GM23248 (cell line): ENCODE measurements around the gene DIP2A. TPM values are rescaled to one million over a fixed set of nuclear protein-coding genes. Genes with fewer than 3 reads are reported as not detected.

Experiments used
- DNase-seq: peaks from one replicate; pipeline ENCODE4 v3.0.0-alpha.2; 2015
- H2AFZ ChIP-seq: fragments of 200-600 bp; sonication (generic); 2 replicates; pipeline ENCODE4 v1.6.1; 2016; ENCODE audit warnings: antibody characterized with exemption
- H3F3A ChIP-seq: fragments of 200-600 bp; sonication (generic); 2 replicates; pipeline ENCODE4 v1.6.1; 2016; ENCODE audit warnings: mild to moderate bottlenecking, antibody characterized with exemption, mixed run types; ENCODE audit not compliant: insufficient read depth
- H3K27ac ChIP-seq: fragments of 200-600 bp; sonication (generic); 2 replicates; pipeline ENCODE4 v1.5.1; 2016; ENCODE audit warnings: mild to moderate bottlenecking
- H3K27me3 ChIP-seq: fragments of 200-600 bp; sonication (generic); replicated peaks from 2 replicates; pipeline ENCODE4 v1.6.1; 2016; ENCODE audit warnings: mild to moderate bottlenecking; ENCODE audit not compliant: insufficient read depth
- H3K36me3 ChIP-seq: fragments of 200-600 bp; sonication (generic); 2 replicates; pipeline ENCODE4 v1.6.1; 2016; ENCODE audit warnings: low read depth, mild to moderate bottlenecking
- H3K4me1 ChIP-seq: fragments of 200-600 bp; sonication (generic); 2 replicates; pipeline ENCODE4 v1.6.1; 2016; ENCODE audit warnings: mild to moderate bottlenecking; ENCODE audit not compliant: insufficient read depth
- H3K4me2 ChIP-seq: fragments of 200-600 bp; sonication (generic); one replicate; pipeline ENCODE4 v1.6.1; 2016; ENCODE audit warnings: mild to moderate bottlenecking; ENCODE audit not compliant: unreplicated experiment
- H3K4me3 ChIP-seq: fragments of 200-600 bp; sonication (generic); 2 replicates; pipeline ENCODE4 v1.5.1; 2016; ENCODE audit warnings: mild to moderate bottlenecking
- H3K79me2 ChIP-seq: fragments of 200-600 bp; sonication (generic); 2 replicates; pipeline ENCODE4 v1.6.1; 2016; ENCODE audit warnings: mild to moderate bottlenecking; ENCODE audit not compliant: insufficient read depth
- H3K9ac ChIP-seq: fragments of 200-600 bp; sonication (generic); 2 replicates; pipeline ENCODE4 v1.6.1; 2016; ENCODE audit warnings: mild to moderate bottlenecking
- H3K9me2 ChIP-seq: fragments of 200-600 bp; sonication (generic); 2 replicates; pipeline ENCODE4 v1.6.1; 2016; ENCODE audit warnings: mixed run types, mild to moderate bottlenecking, moderate library complexity; ENCODE audit not compliant: insufficient read depth
- H3K9me3 ChIP-seq: fragments of 200-600 bp; sonication (generic); one replicate; pipeline ENCODE4 v1.6.1; 2017; ENCODE audit warnings: low read depth
- H4K20me1 ChIP-seq: fragments of 200-600 bp; sonication (generic); 2 replicates; pipeline ENCODE4 v1.6.0; 2016; ENCODE audit not compliant: insufficient read depth
- EZH2 ChIP-seq: fragments of 200-600 bp; sonication (generic); IDR thresholded peaks from 2 replicates; pipeline ENCODE4 v1.6.1; 2018; ENCODE audit warnings: antibody characterized with exemption, mild to moderate bottlenecking; ENCODE audit not compliant: insufficient read depth, poor library complexity, severe bottlenecking
- EZH2phosphoT487 ChIP-seq: fragments of 200-600 bp; sonication (generic); IDR thresholded peaks from 2 replicates; pipeline ENCODE4 v1.6.1; 2018; ENCODE audit warnings: antibody characterized with exemption, moderate library complexity, mild to moderate bottlenecking, low read depth; ENCODE audit not compliant: insufficient read depth
- WGBS, 2 experiments: methylation state at CpG; one replicate each; pipeline ENCODE4 v1.1.6; 2015 to 2017; ENCODE audit warnings: low lambda C conversion rate in 2 of 2, low coverage in 1 of 2; ENCODE audit errors: missing lambda C conversion rate in 2 of 2; 5-methylcytosine and 5-hydroxymethylcytosine counted together
- in situ Hi-C: fragments of 300-500 bp; cut with MboI; formaldehyde crosslinking; loops from 2 replicates; pipeline ENCODE4 v1.15.0; 2020
- polyA plus RNA-seq: library from polyadenylated mRNA; unstranded; fragments of >200 nt; fragmentation: Nextera tagmentation; extraction: Ambion mirVana; gene quantifications from 2 replicates; pipeline ENCODE4 v1.2.1, GENCODE V29; 2016
- total RNA-seq: library from RNA; depleted of rRNA; stranded (reverse); fragments of >200 nt; shearing (Covaris generic); gene quantifications from 2 replicates; pipeline ENCODE4 v1.2.3, GENCODE V29; 2014

The DIP2A gene
- total and polyA plus RNA-seq, 2 experiments from 2014 or later = 12.5 to 13.1 TPM

DNA sequence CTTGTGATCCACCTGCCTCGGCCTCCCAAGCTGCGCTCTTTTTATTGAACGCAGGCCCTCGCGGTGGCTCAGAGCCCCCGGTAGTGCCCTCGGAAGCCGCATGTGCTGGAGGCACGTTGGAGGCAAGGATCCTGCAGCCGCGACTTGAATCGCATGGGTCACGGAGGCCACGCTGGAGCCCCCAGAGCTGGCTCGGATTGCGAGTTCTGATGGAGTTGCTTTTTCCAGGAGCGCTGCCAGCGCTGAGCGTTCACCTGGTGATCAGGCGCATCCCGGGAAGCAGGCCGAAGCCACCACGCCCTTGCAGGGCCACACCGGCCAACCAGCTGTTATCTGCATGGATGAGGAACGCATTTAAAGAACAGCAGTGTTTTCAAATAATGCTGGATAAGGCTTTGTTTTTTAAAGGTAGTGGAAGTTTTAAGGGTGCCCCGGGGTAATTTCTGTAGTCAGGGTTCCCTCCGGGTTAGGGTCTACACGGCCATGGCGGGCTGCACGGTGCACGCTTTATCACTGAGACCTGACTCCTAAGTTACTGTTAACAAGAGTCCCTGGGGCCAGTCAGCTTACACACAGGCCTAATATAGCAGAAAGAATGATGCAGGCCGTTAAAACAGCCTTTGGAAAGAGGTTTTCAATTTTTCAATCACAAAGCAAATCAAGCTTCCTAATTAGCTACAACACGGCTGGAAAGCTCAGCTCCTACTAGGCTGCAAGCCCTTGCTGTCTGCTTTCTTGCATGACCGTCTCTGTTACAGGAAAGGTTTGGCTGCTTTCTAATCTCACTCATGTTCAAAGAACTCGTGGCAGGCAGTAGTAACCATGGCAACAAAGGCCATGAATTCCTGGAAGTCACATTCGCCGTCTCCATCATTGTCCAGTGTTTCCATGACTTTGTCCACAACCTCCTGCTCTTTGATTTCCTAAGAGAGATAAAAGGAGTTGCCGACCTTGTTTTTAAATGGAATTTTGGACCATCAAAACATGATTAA is 140.2 kb downstream of the DIP2A start:
- Histone ChIP-seq H2AFZ (peak overlapping the region; percentile 10), H3K9me3 (no peaks in the 10 kb centered on the region), H3K36me3 (no peaks in the 10 kb centered on the region), H3K4me1 (peaks cover 13% of the 10 kb centered on the region), H3K9ac (peak overlapping the region; percentile 38; the same call in 1 of the 2 replicates), H3K4me2 (peak overlapping the region; percentile 58), H4K20me1 (no peaks in the 10 kb centered on the region), H3K79me2 (no peaks in the 10 kb centered on the region), H3K9me2 (no peaks in the 10 kb centered on the region), H3K4me3 (0 out of 2 replicates have a peak overlapping the region, but pooled peaks have one; percentile 3), H3K27me3 (no peaks in the 10 kb centered on the region), H3K27ac (peak overlapping the region; percentile 13), H3F3A (no peaks in the 10 kb centered on the region)
- in situ Hi-C loops = no loop called here
- TF ChIP-seq EZH2phosphoT487 = no peak
- no peak for TF ChIP-seq EZH2
- DNase-seq = peak; percentile 92
- 66 to 68% methylated on average over 36 to 38 of the region's 38 CpGs for WGBS, 2 experiments

DNA sequence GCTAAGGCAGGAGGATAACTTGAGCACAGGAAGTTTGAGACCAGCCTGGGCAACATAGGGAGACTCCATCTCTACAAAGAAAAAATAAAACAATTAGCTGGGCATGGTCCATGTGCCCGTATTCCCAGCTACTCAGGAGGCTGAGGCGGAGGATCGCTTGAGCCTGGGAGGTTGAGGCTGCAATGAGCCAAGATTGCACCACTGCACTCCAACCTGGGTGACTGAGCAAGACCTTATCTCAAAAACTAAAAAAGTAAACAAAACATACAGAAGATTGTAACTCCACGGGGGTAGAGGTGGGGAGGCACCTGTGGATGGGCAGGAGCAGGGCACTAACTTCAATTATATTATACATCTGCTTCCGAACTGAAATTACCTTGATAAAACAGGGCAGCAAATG is 141.6 kb downstream of the DIP2A start:
- H3K36me3 ChIP-seq = no peaks in the 10 kb centered on the region
- H3K4me3 ChIP-seq = no peak overlapping the region
- H4K20me1 ChIP-seq = no peaks in the 10 kb centered on the region
- no peaks in the 10 kb centered on the region for H3K9me2 ChIP-seq
- in situ Hi-C loops = no loop called here
- WGBS, 2 experiments = 84 to 87% methylated on average over 5 of the region's 5 CpGs
- H3K27ac ChIP-seq = no peak overlapping the region
- no peaks in the 10 kb centered on the region for H3K79me2 ChIP-seq
- H3K4me1 ChIP-seq = peaks cover 13% of the 10 kb centered on the region
- no peak overlapping the region for H3K9ac ChIP-seq
- no peak overlapping the region for H3K4me2 ChIP-seq
- no peaks in the 10 kb centered on the region for H3K27me3 ChIP-seq
- DNase-seq = no peak
- TF ChIP-seq EZH2 (no peak), EZH2phosphoT487 (no peak)
- H3K9me3 ChIP-seq = no peaks in the 10 kb centered on the region
- H3F3A ChIP-seq = no peaks in the 10 kb centered on the region
- H2AFZ ChIP-seq = no peak overlapping the region

- Histone ChIP-seq H3K79me2 (no peaks in the 10 kb centered on the region), H3K27me3 (no peaks in the 10 kb centered on the region)
These were observed 142.3 kb downstream of the DIP2A start for GRCh38 chr21:46600978-46601377.

GRCh38 chr21:46603228-46603627 is 144.5 kb downstream of the DIP2A start:
- Histone ChIP-seq H3K4me3 (no peak overlapping the region), H3K4me2 (no peak overlapping the region), H3K79me2 (no peaks in the 10 kb centered on the region), H3K27me3 (peaks cover 6% of the 10 kb centered on the region; the same call in 1 of the 2 replicates), H3K9ac (no peak overlapping the region), H3F3A (no peaks in the 10 kb centered on the region), H3K9me2 (no peaks in the 10 kb centered on the region), H4K20me1 (no peaks in the 10 kb centered on the region), H2AFZ (no peak overlapping the region), H3K36me3 (no peaks in the 10 kb centered on the region), H3K4me1 (peaks cover 13% of the 10 kb centered on the region), H3K27ac (no peak overlapping the region), H3K9me3 (no peaks in the 10 kb centered on the region)
- in situ Hi-C loops = no loop called here
- DNase-seq = peak; percentile 47
- WGBS, 2 experiments = 15 to 19% methylated on average over 6 to 9 of the region's 9 CpGs
- TF ChIP-seq EZH2phosphoT487 = no peak
- TF ChIP-seq EZH2 = no peak

More at GRCh38 chr21:46600978-46601377, 142.3 kb downstream of the DIP2A start:
- H3K9me2 ChIP-seq = no peaks in the 10 kb centered on the region
- H3K4me1 ChIP-seq = peaks cover 13% of the 10 kb centered on the region
- DNase-seq = no peak
- H3K9ac ChIP-seq = no peak overlapping the region
- no peaks in the 10 kb centered on the region for H3K36me3 ChIP-seq
- WGBS, 2 experiments = 58 to 74% methylated on average over 9 of the region's 9 CpGs
- in situ Hi-C loops = no loop called here
- H3K4me3 ChIP-seq = no peak overlapping the region
- H2AFZ ChIP-seq = no peak overlapping the region
- H3F3A ChIP-seq = no peaks in the 10 kb centered on the region
- H3K27ac ChIP-seq = no peak overlapping the region
- TF ChIP-seq EZH2 = no peak
- no peak for TF ChIP-seq EZH2phosphoT487
- no peaks in the 10 kb centered on the region for H4K20me1 ChIP-seq
- H3K9me3 ChIP-seq = no peaks in the 10 kb centered on the region
- no peak overlapping the region for H3K4me2 ChIP-seq
